CD14-positive monocyte (primary cell): Measurements from ENCODE around the gene GBA3. TPM values are rescaled to one million over a fixed set of nuclear protein-coding genes. Genes with fewer than 3 reads are reported as not detected.

ENCODE experiments used
- DNase-seq, 3 donors: peaks; one replicate each; pipeline ENCODE4 v3.0.0-alpha.2; 2011 to 2022
- H2AFZ ChIP-seq: 2 replicates; pipeline ENCODE4 v1.6.0; 2012; ENCODE audit warnings: mild to moderate bottlenecking, low read depth, low read length, inconsistent platforms; ENCODE audit not compliant: insufficient read depth, poor library complexity, severe bottlenecking
- H3K27ac ChIP-seq, 2 donors: 1 replicate in 1 of 2; 2 replicates in 1 of 2; pipeline ENCODE4 v1.5.1; 2012 to 2013; ENCODE audit warnings: low read length in 2 of 2, control low read depth in 1 of 2, inconsistent platforms in 1 of 2, low read depth in 1 of 2, mild to moderate bottlenecking in 1 of 2
- H3K27me3 ChIP-seq, 2 donors: one replicate each; pipeline versions ENCODE4 v1.6.0 to v1.6.1; 2011 to 2013; ENCODE audit warnings: low read length in 2 of 2; ENCODE audit not compliant: control insufficient read depth in 2 of 2, insufficient read depth in 2 of 2
- H3K36me3 ChIP-seq, 2 donors: replicated peaks in 1 of 2; 1 replicate in 1 of 2; 2 replicates in 1 of 2; pipeline versions ENCODE4 v1.5.1 to v1.6.1; 2012 to 2013; ENCODE audit warnings: low read length in 2 of 2, control low read depth in 1 of 2, inconsistent platforms in 1 of 2, mild to moderate bottlenecking in 1 of 2; ENCODE audit not compliant: insufficient read depth in 2 of 2, control insufficient read depth in 1 of 2
- H3K4me1 ChIP-seq, 2 donors: 1 replicate in 1 of 2; 2 replicates in 1 of 2; pipeline versions ENCODE4 v1.5.1 to v1.6.1; 2012 to 2013; ENCODE audit warnings: low read length in 2 of 2, control low read depth in 1 of 2, inconsistent platforms in 1 of 2, mild to moderate bottlenecking in 1 of 2, moderate library complexity in 1 of 2; ENCODE audit not compliant: insufficient read depth in 2 of 2, control insufficient read depth in 1 of 2
- H3K4me2 ChIP-seq: replicated peaks from 2 replicates; pipeline ENCODE3; 2012; ENCODE audit warnings: low read length, moderate library complexity, mild to moderate bottlenecking; ENCODE audit not compliant: poor library complexity, severe bottlenecking; ENCODE audit errors: extremely low read depth
- H3K4me3 ChIP-seq, 3 experiments: fragments of 200-600 bp in 1 of 3; sonication (generic) in 1 of 3; replicated peaks in 1 of 3; 1 replicate in 2 of 3; 2 replicates in 1 of 3; pipeline ENCODE4 v1.5.1; 2011 to 2013; ENCODE audit warnings: low read length in 3 of 3, mild to moderate bottlenecking in 3 of 3, control low read depth in 2 of 3, low read depth in 2 of 3, inconsistent platforms in 1 of 3, moderate library complexity in 1 of 3
- H3K79me2 ChIP-seq: 2 replicates; pipeline ENCODE4 v1.6.0; 2012; ENCODE audit warnings: mild to moderate bottlenecking, control low read depth, inconsistent platforms, low read length, moderate library complexity; ENCODE audit not compliant: insufficient read depth
- H3K9ac ChIP-seq: 2 replicates; pipeline ENCODE4 v1.6.0; 2017; ENCODE audit warnings: low read length, mild to moderate bottlenecking; ENCODE audit not compliant: insufficient read depth, poor library complexity, severe bottlenecking
- H3K9me3 ChIP-seq, 2 donors: replicated peaks in 1 of 2; 1 replicate in 1 of 2; 2 replicates in 1 of 2; pipeline versions ENCODE4 v1.5.1 to v1.6.1; 2012 to 2013; ENCODE audit warnings: low read length in 2 of 2, control low read depth in 1 of 2; ENCODE audit not compliant: control insufficient read depth in 1 of 2, insufficient read depth in 1 of 2
- H4K20me1 ChIP-seq: 2 replicates; pipeline ENCODE4 v1.6.0; 2012; ENCODE audit warnings: mild to moderate bottlenecking, low read length, control low read depth, moderate library complexity; ENCODE audit not compliant: insufficient read depth
- H3K27ac Mint-ChIP-seq, 7 donors: one replicate each; pipeline ENCODE4 v1.8.0; 2020; ENCODE audit warnings: mild to moderate bottlenecking in 7 of 7, mixed read lengths in 7 of 7, moderate library complexity in 6 of 7, inconsistent platforms in 2 of 7
- H3K27me3 Mint-ChIP-seq, 3 donors: one replicate each; pipeline ENCODE4 v1.8.0; 2021 to 2022; ENCODE audit warnings: low read depth in 3 of 3, mild to moderate bottlenecking in 3 of 3, mixed read lengths in 3 of 3, moderate library complexity in 3 of 3, inconsistent platforms in 1 of 3
- H3K36me3 Mint-ChIP-seq, 2 donors: one replicate each; pipeline ENCODE4 v1.8.0; 2020; ENCODE audit warnings: mixed read lengths in 2 of 2, inconsistent platforms in 1 of 2, mild to moderate bottlenecking in 1 of 2
- H3K4me1 Mint-ChIP-seq: one replicate; pipeline ENCODE4 v1.8.0; 2020; ENCODE audit warnings: mild to moderate bottlenecking, mixed read lengths
- H3K4me3 Mint-ChIP-seq, 2 donors: one replicate each; pipeline ENCODE4 v1.8.0; 2020; ENCODE audit warnings: mild to moderate bottlenecking in 2 of 2, mixed read lengths in 2 of 2, moderate library complexity in 1 of 2
- H3K9me3 Mint-ChIP-seq, 7 donors: one replicate each; pipeline ENCODE4 v1.8.0; 2020 to 2022; ENCODE audit warnings: mixed read lengths in 7 of 7, mild to moderate bottlenecking in 6 of 7, moderate library complexity in 6 of 7, inconsistent platforms in 2 of 7
- WGBS: methylation state at CpG from one replicate; pipeline ENCODE4 v1.1.5; 2013; ENCODE audit warnings: missing lambda C conversion rate; ENCODE audit not compliant: insufficient coverage; 5-methylcytosine and 5-hydroxymethylcytosine counted together
- intact Hi-C, 2 donors: fragments of 100-400 bp; cut with micrococcal nuclease; formaldehyde crosslinking; loops; one replicate each; pipeline versions ENCODE4 v1.15.0 to v1.15.1; 2023
- polyA plus RNA-seq, 3 donors: library from polyadenylated mRNA; depleted of rRNA in 1 of 3; unstranded in 2 of 3; stranded (reverse) in 1 of 3; fragments of 300-500 nt in 2 of 3; fragments of >200 nt in 1 of 3; fragmentation: Illumina TruSeq in 2 of 3; gene quantifications; 1 replicate in 2 of 3; 2 replicates in 1 of 3; pipeline ENCODE4 v1.2.3, GENCODE V29; 2012 to 2021
- TF ChIP-seq, protein P1 (sequence below): fragments of 200-600 bp; IDR thresholded peaks from one replicate; pipeline ENCODE4 v1.8.0; 2022; ENCODE audit warnings: antibody characterized with exemption, mild to moderate bottlenecking

Gene GBA3
- polyA plus RNA-seq, 3 donors: not detected

DNA sequence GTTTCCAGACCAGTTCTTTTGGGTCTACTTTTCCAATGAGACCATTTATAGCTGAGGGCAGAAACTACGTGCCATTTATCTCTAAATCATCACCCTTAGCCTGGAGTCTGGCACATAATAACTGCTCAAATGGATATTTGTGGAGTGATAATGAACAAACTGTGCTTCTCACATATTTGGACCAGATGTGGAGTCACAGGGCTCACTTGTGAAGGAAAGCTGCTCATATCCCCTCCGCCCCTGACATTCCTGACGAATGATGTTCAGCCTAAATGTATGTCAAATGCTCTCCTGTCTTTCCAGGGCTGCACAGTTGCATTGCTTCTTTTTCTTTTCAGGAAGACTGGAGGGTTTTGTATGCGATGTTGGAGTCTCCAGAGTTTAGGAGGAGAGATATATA, 110.1 kb downstream of the GBA3 start:
- H3K36me3 Mint-ChIP-seq: no peaks in the 10 kb centered on the region
- Histone ChIP-seq H3K9ac (no peak overlapping the region), H4K20me1 (no peaks in the 10 kb centered on the region), H3K27me3 (no peaks in the 10 kb centered on the region), H2AFZ (no peak overlapping the region), H3K27ac (no peak overlapping the region), H3K36me3 (no peaks in the 10 kb centered on the region), H3K4me2 (no peak overlapping the region), H3K4me3 (no peak overlapping the region), H3K79me2 (no peaks in the 10 kb centered on the region), H3K4me1 (no peaks in the 10 kb centered on the region), H3K9me3 (no peaks in the 10 kb centered on the region)
- DNase-seq: no peak
- H3K4me3 Mint-ChIP-seq: no peak overlapping the region
- peaks cover 0 to 8% (median 4%) of the 10 kb centered on the region in 7 donors for H3K9me3 Mint-ChIP-seq
- intact Hi-C loops: no loop called here
- WGBS: 93% methylated on average over 2 of the region's 4 CpGs
- H3K27me3 Mint-ChIP-seq: peaks cover 0 to 2% (median 0%) of the 10 kb centered on the region in 3 donors
- TF ChIP-seq, protein P1, sequence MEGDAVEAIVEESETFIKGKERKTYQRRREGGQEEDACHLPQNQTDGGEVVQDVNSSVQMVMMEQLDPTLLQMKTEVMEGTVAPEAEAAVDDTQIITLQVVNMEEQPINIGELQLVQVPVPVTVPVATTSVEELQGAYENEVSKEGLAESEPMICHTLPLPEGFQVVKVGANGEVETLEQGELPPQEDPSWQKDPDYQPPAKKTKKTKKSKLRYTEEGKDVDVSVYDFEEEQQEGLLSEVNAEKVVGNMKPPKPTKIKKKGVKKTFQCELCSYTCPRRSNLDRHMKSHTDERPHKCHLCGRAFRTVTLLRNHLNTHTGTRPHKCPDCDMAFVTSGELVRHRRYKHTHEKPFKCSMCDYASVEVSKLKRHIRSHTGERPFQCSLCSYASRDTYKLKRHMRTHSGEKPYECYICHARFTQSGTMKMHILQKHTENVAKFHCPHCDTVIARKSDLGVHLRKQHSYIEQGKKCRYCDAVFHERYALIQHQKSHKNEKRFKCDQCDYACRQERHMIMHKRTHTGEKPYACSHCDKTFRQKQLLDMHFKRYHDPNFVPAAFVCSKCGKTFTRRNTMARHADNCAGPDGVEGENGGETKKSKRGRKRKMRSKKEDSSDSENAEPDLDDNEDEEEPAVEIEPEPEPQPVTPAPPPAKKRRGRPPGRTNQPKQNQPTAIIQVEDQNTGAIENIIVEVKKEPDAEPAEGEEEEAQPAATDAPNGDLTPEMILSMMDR: no peak
- no peak overlapping the region for H3K27ac Mint-ChIP-seq
- no peaks in the 10 kb centered on the region for H3K4me1 Mint-ChIP-seq

DNA sequence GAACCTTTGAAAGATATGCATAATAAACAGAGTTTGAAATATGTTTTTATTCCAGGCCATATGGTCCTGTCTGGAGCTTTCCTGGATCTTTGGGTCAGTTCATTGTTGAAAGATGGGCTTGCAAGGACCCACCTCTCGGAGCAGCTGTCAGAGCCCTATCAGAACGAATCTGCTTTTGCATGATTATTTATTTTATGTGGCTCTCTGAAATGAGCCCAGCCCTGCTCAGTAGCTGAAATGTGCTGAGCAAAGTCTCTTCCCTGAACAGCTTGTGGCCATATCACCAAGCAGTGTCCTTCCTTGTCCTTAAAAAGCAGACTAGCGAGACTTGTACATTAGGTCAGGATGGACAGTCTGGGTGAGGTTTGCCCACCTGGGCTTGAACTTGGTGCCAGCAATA, 110.8 kb downstream of the GBA3 start:
- no peak overlapping the region for H3K4me3 ChIP-seq
- H3K9ac ChIP-seq: no peak overlapping the region
- no peaks in the 10 kb centered on the region for H3K9me3 ChIP-seq
- no peaks in the 10 kb centered on the region for H3K36me3 ChIP-seq
- intact Hi-C loops: no loop called here
- no peak overlapping the region for H3K4me2 ChIP-seq
- no peaks in the 10 kb centered on the region for H4K20me1 ChIP-seq
- Mint-ChIP-seq H3K9me3 (peaks cover 0 to 8% (median 4%) of the 10 kb centered on the region in 7 donors), H3K4me3 (no peak overlapping the region), H3K4me1 (no peaks in the 10 kb centered on the region), H3K36me3 (no peaks in the 10 kb centered on the region), H3K27me3 (peaks cover 0 to 2% (median 0%) of the 10 kb centered on the region in 3 donors), H3K27ac (no peak overlapping the region)
- TF ChIP-seq, protein P1: no peak
- WGBS: 100% methylated on average over 1 of the region's 3 CpGs
- H3K27ac ChIP-seq: no peak overlapping the region
- H3K4me1 ChIP-seq: no peaks in the 10 kb centered on the region
- no peak for DNase-seq
- no peaks in the 10 kb centered on the region for H3K27me3 ChIP-seq
- H3K79me2 ChIP-seq: no peaks in the 10 kb centered on the region
- no peak overlapping the region for H2AFZ ChIP-seq
